H9 (cell line): ENCODE measurements around the gene ZNF668. TPM values are rescaled to one million over a fixed set of nuclear protein-coding genes. Genes with fewer than 3 reads are reported as not detected.

Experiments used
- DNase-seq: peaks from one replicate; pipeline ENCODE4 v3.0.0-alpha.2; 2017
- H2AFZ ChIP-seq: one replicate; pipeline ENCODE4 v1.6.1; 2013; ENCODE audit warnings: mild to moderate bottlenecking, low read length, control low read depth, moderate library complexity
- H2AK5ac ChIP-seq: 2 replicates; pipeline ENCODE4 v1.6.1; 2013; ENCODE audit warnings: low read length, control low read depth, mixed read lengths; ENCODE audit not compliant: insufficient read length
- H2BK120ac ChIP-seq: one replicate; pipeline ENCODE4 v1.6.1; 2013; ENCODE audit warnings: low read depth, mild to moderate bottlenecking, low read length, control low read depth, inconsistent platforms; ENCODE audit not compliant: poor library complexity, severe bottlenecking
- H2BK12ac ChIP-seq: 2 replicates; pipeline ENCODE4 v1.6.1; 2013; ENCODE audit warnings: low read length, control low read depth, mixed read lengths, low read depth; ENCODE audit not compliant: insufficient read length
- H2BK15ac ChIP-seq: 2 replicates; pipeline ENCODE4 v1.6.1; 2013; ENCODE audit warnings: low read depth, low read length, control low read depth
- H2BK20ac ChIP-seq: one replicate; pipeline ENCODE4 v1.6.1; 2013; ENCODE audit warnings: low read depth, mild to moderate bottlenecking, low read length, control low read depth, inconsistent platforms; ENCODE audit not compliant: poor library complexity, severe bottlenecking
- H2BK5ac ChIP-seq: 2 replicates; pipeline ENCODE4 v1.6.1; 2013; ENCODE audit warnings: low read length, control low read depth, mixed read lengths; ENCODE audit not compliant: insufficient read length
- H3K14ac ChIP-seq: 2 replicates; pipeline ENCODE4 v1.6.1; 2013; ENCODE audit warnings: low read length, control low read depth; ENCODE audit not compliant: insufficient read depth
- H3K18ac ChIP-seq: 2 replicates; pipeline ENCODE4 v1.6.1; 2013; ENCODE audit warnings: low read depth, mild to moderate bottlenecking, mixed read lengths, low read length, control low read depth; ENCODE audit not compliant: insufficient read length
- H3K23ac ChIP-seq: 2 replicates; pipeline ENCODE4 v1.6.1; 2013; ENCODE audit warnings: low read length, control low read depth, mixed read lengths, low read depth; ENCODE audit not compliant: insufficient read length
- H3K23me2 ChIP-seq: 2 replicates; pipeline ENCODE4 v1.6.1; 2013; ENCODE audit warnings: low read depth, mild to moderate bottlenecking, mixed read lengths, low read length, control low read depth; ENCODE audit not compliant: insufficient read length, poor library complexity, severe bottlenecking
- H3K27ac ChIP-seq: 2 replicates; pipeline ENCODE4 v1.5.1; 2013; ENCODE audit warnings: low read length, control low read depth, mixed read lengths, low read depth; ENCODE audit not compliant: insufficient read length
- H3K27me3 ChIP-seq: 2 replicates; pipeline ENCODE4 v1.6.1; 2013; ENCODE audit warnings: low read length, control low read depth, inconsistent platforms; ENCODE audit not compliant: insufficient read depth
- H3K4ac ChIP-seq: 2 replicates; pipeline ENCODE4 v1.6.1; 2013; ENCODE audit warnings: low read depth, mild to moderate bottlenecking, control low read depth, inconsistent platforms, low read length, moderate library complexity
- H3K4me1 ChIP-seq: 2 replicates; pipeline ENCODE4 v1.6.1; 2013; ENCODE audit warnings: low read length, control low read depth, inconsistent platforms; ENCODE audit not compliant: insufficient read depth
- H3K4me2 ChIP-seq: 2 replicates; pipeline ENCODE4 v1.6.1; 2013; ENCODE audit warnings: low read length, control low read depth, mixed read lengths; ENCODE audit not compliant: insufficient read length, insufficient read depth
- H3K56ac ChIP-seq: 2 replicates; pipeline ENCODE4 v1.6.1; 2013; ENCODE audit warnings: low read depth, mild to moderate bottlenecking, mixed read lengths, low read length, control low read depth; ENCODE audit not compliant: insufficient read length
- H3K79me1 ChIP-seq: 2 replicates; pipeline ENCODE4 v1.6.1; 2013; ENCODE audit warnings: low read depth, mild to moderate bottlenecking, moderate library complexity, low read length, control low read depth, inconsistent platforms; ENCODE audit not compliant: insufficient read depth, poor library complexity, severe bottlenecking
- H3K79me2 ChIP-seq: 2 replicates; pipeline ENCODE4 v1.6.1; 2013; ENCODE audit warnings: low read length, control low read depth, inconsistent platforms; ENCODE audit not compliant: insufficient read depth
- H3K9ac ChIP-seq: 2 replicates; pipeline ENCODE4 v1.6.1; 2013; ENCODE audit warnings: low read length, control low read depth, mixed read lengths; ENCODE audit not compliant: insufficient read length; ENCODE audit errors: extremely low read depth
- H3K9me3 ChIP-seq: one replicate; pipeline ENCODE4 v1.6.1; 2013; ENCODE audit warnings: low read depth, low read length, inconsistent platforms; ENCODE audit not compliant: control insufficient read depth
- H3T11ph ChIP-seq: one replicate; pipeline ENCODE4 v1.6.1; 2013; ENCODE audit warnings: mild to moderate bottlenecking, low read length, control low read depth, inconsistent platforms
- H4K20me1 ChIP-seq: one replicate; pipeline ENCODE4 v1.6.1; 2013; ENCODE audit not compliant: control insufficient read depth, insufficient read length, insufficient read depth
- H4K5ac ChIP-seq: 2 replicates; pipeline ENCODE4 v1.6.1; 2013; ENCODE audit warnings: low read depth, mild to moderate bottlenecking, mixed read lengths, low read length, control low read depth; ENCODE audit not compliant: insufficient read length
- H4K8ac ChIP-seq: replicated peaks from 2 replicates; pipeline ENCODE4 v1.6.1; 2013; ENCODE audit warnings: low read length, control low read depth, mixed read lengths, low read depth; ENCODE audit not compliant: insufficient read length
- H4K91ac ChIP-seq: 2 replicates; pipeline ENCODE4 v1.6.1; 2013; ENCODE audit warnings: low read depth, mild to moderate bottlenecking, moderate library complexity, mixed read lengths, low read length, control low read depth; ENCODE audit not compliant: insufficient read length
- H3K27ac Mint-ChIP-seq, 3 experiments: 2 replicates in 2 of 3; 3 replicates in 1 of 3; pipeline ENCODE4 v1.8.0; 2020 to 2021; ENCODE audit warnings: mixed read lengths in 3 of 3, mild to moderate bottlenecking in 1 of 3, moderate library complexity in 1 of 3
- H3K27me3 Mint-ChIP-seq: 2 replicates; pipeline ENCODE4 v1.8.0; 2021; ENCODE audit warnings: low read depth, mild to moderate bottlenecking, moderate library complexity, mixed read lengths
- H3K36me3 Mint-ChIP-seq, 3 experiments: 2 replicates in 2 of 3; 3 replicates in 1 of 3; pipeline ENCODE4 v1.8.0; 2020 to 2021; ENCODE audit warnings: low read depth in 3 of 3, mixed read lengths in 3 of 3; ENCODE audit not compliant: insufficient read depth in 1 of 3
- H3K4me1 Mint-ChIP-seq, 2 experiments: 2 replicates each; pipeline ENCODE4 v1.8.0; 2020; ENCODE audit warnings: mixed read lengths in 2 of 2
- H3K4me3 Mint-ChIP-seq, 2 experiments: 2 replicates in 1 of 2; 3 replicates in 1 of 2; pipeline ENCODE4 v1.8.0; 2020 to 2021; ENCODE audit warnings: mild to moderate bottlenecking in 2 of 2, mixed read lengths in 2 of 2, moderate library complexity in 1 of 2
- H3K9me3 Mint-ChIP-seq, 2 experiments: 2 replicates in 1 of 2; 3 replicates in 1 of 2; pipeline ENCODE4 v1.8.0; 2020; ENCODE audit warnings: mild to moderate bottlenecking in 2 of 2, mixed read lengths in 2 of 2, moderate library complexity in 1 of 2
- CTCF ChIP-seq: fragments of 200-600 bp; sonication (generic); conservative IDR thresholded peaks from 3 replicates; pipeline ENCODE4 v1.8.0; 2021; ENCODE audit warnings: antibody characterized with exemption, mild to moderate bottlenecking
- WGBS: extraction: QIAGEN DNeasy Blood & Tissue Kit; methylation state at CpG from one replicate; pipeline ENCODE4 v1.1.7; 2013; ENCODE audit warnings: missing lambda C conversion rate, low lambda C conversion rate, mixed read lengths; ENCODE audit not compliant: insufficient read length; ENCODE audit errors: extremely low coverage; 5-methylcytosine and 5-hydroxymethylcytosine counted together
- long read RNA-seq: library from polyadenylated mRNA; unstranded; transcript quantifications from one replicate; pipeline ENCODE4 v2.0.0, GENCODE V29; 2020
- total RNA-seq: library from RNA; stranded (reverse); gene quantifications from 2 replicates; pipeline ENCODE4 v1.2.1, GENCODE V29; 2021

ZNF668 gene
- total RNA-seq: 18.6 and 19.6 TPM in 2 replicates
- long read RNA-seq, transcript ZNF668-201 (3 exons, 2,762 nt): major isoform, 233 of 291 reads
- long read RNA-seq, transcript ZNF668-203 (3 exons, 400 nt): minor isoform, 14 of 291 reads
- long read RNA-seq, transcript ZNF668-208 (3 exons, 2,865 nt): minor isoform, 15 of 291 reads
- long read RNA-seq, partial matches to known transcripts: 6 of 291 reads
- long read RNA-seq, other reads (novel, unspliced or antisense): 23 of 291 reads

GRCh38 chr16:31073970-31074813, at the start of gene ZNF668, which contains the start of gene ZNF646:
Gene ZNF668 (minus strand): TSS chr16:31074240. CDS start chr16:31064459, 9,781 bp downstream.
Gene ZNF646 (plus strand): TSS chr16:31074422. CDS start chr16:31076325, 1,903 bp downstream.
- H3K4me1 ChIP-seq: no peaks in the 10 kb centered on the region
- no peaks in the 10 kb centered on the region for H3K27me3 Mint-ChIP-seq
- no peak within 1 kb of the TSS for H4K8ac ChIP-seq
- H2BK12ac ChIP-seq: no peak within 1 kb of the TSS
- peak; percentile 99 for DNase-seq
- peak within 1 kb of the TSS; percentile 78 for H4K5ac ChIP-seq
- no peak within 1 kb of the TSS for H2BK15ac ChIP-seq
- H3K27me3 ChIP-seq: no peaks in the 10 kb centered on the region
- peak within 1 kb of the TSS; percentile 89 for H3K4me2 ChIP-seq
- peak within 1 kb of the TSS; percentile 82 for H4K91ac ChIP-seq
- H3K9ac ChIP-seq: peak within 1 kb of the TSS; percentile 92
- H3K4ac ChIP-seq: no peak within 1 kb of the TSS
- no peak within 1 kb of the TSS for H3K56ac ChIP-seq
- H2AFZ ChIP-seq: no peak within 1 kb of the TSS
- no peak for TF ChIP-seq CTCF
- H3K9me3 ChIP-seq: no peaks in the 10 kb centered on the region
- no peak within 1 kb of the TSS for H2AK5ac ChIP-seq
- peak within 1 kb of the TSS; percentile 98 for H3K14ac ChIP-seq
- H4K20me1 ChIP-seq: no peaks in the 10 kb centered on the region
- H3K79me2 ChIP-seq: peaks cover 19% of the 10 kb centered on the region; the same call in 1 of the 2 replicates
- peak within 1 kb of the TSS; percentile 92 to 95 for H3K4me3 Mint-ChIP-seq
- H2BK5ac ChIP-seq: peak within 1 kb of the TSS; percentile 87
- peaks cover 9% of the 10 kb centered on the region for H3K23me2 ChIP-seq
- H2BK120ac ChIP-seq: no peak within 1 kb of the TSS
- whole genome bisulfite sequencing: no CpG with 5 or more reads among the region's 48 CpGs
- peaks cover 16 to 20% of the 10 kb centered on the region in 2 experiments for H3K4me1 Mint-ChIP-seq
- H2BK20ac ChIP-seq: no peak within 1 kb of the TSS
- H3K27ac Mint-ChIP-seq: peak within 1 kb of the TSS; percentile 97 to 99 (median 97)
- peaks cover 7% of the 10 kb centered on the region for H3K79me1 ChIP-seq
- no peak within 1 kb of the TSS for H3T11ph ChIP-seq
- peaks cover 21 to 31% (median 31%) of the 10 kb centered on the region in 3 experiments; a peak in 6 of 7 replicates for H3K36me3 Mint-ChIP-seq
- H3K23ac ChIP-seq: no peak within 1 kb of the TSS
- no peaks in the 10 kb centered on the region; a peak in 1 of 5 replicates for H3K9me3 Mint-ChIP-seq
- no peak within 1 kb of the TSS for H3K27ac ChIP-seq
- H3K18ac ChIP-seq: peak within 1 kb of the TSS; percentile 96
